Tibial nerve (tissue), 4 donors: ENCODE results near the gene RIF1. TPM values are rescaled to one million over a fixed set of nuclear protein-coding genes. Genes with fewer than 3 reads are reported as not detected.

Source experiments
- DNase-seq, 2 donors: peaks; one replicate each; pipeline ENCODE4 v3.0.0-alpha.2; 2019; ENCODE audit warnings: low spot score in 2 of 2
- H3K27ac ChIP-seq, 4 donors: fragments of 200-600 bp; sonication (generic) in 3 of 4; one replicate each; pipeline ENCODE4 v1.5.1; 2017 to 2019; ENCODE audit warnings: mild to moderate bottlenecking in 1 of 4
- H3K27me3 ChIP-seq, 2 donors: fragments of 200-600 bp; sonication (generic) in 1 of 2; one replicate each; pipeline versions ENCODE4 v1.5.1 to v1.6.0; 2017 to 2019
- H3K36me3 ChIP-seq, 3 donors: fragments of 200-600 bp; sonication (generic); one replicate each; pipeline ENCODE4 v1.5.1; 2018 to 2019
- H3K4me1 ChIP-seq, 4 donors: fragments of 200-600 bp; sonication (generic) in 3 of 4; one replicate each; pipeline ENCODE4 v1.5.1; 2017 to 2019
- H3K4me3 ChIP-seq, 4 donors: fragments of 200-600 bp; sonication (generic) in 3 of 4; one replicate each; pipeline ENCODE4 v1.5.1; 2017 to 2019; ENCODE audit warnings: mild to moderate bottlenecking in 1 of 4, moderate library complexity in 1 of 4
- H3K9me3 ChIP-seq, 4 donors: fragments of 200-600 bp; sonication (generic) in 3 of 4; one replicate each; pipeline ENCODE4 v1.5.1; 2017 to 2019
- CTCF ChIP-seq, 5 experiments: fragments of 200-600 bp in 3 of 5; fragments of 450-650 bp in 2 of 5; sonication (generic) in 3 of 5; IDR thresholded peaks; one replicate each; pipeline ENCODE4 v1.5.1; 2016 to 2019; ENCODE audit warnings: antibody characterized with exemption in 5 of 5, mild to moderate bottlenecking in 3 of 5, moderate library complexity in 2 of 5
- EP300 ChIP-seq, 2 donors: sonication (generic); formaldehyde crosslinking; IDR thresholded peaks; one replicate each; pipeline ENCODE4 v1.6.1; 2017; ENCODE audit warnings: antibody characterized with exemption in 2 of 2, mild to moderate bottlenecking in 1 of 2
- POLR2A ChIP-seq, 2 donors: fragments of 450-650 bp; IDR thresholded peaks; one replicate each; pipeline ENCODE4 v1.6.1; 2017; ENCODE audit warnings: antibody characterized with exemption in 2 of 2, mild to moderate bottlenecking in 2 of 2, moderate library complexity in 2 of 2
- WGBS, 2 donors: methylation state at CpG; one replicate each; pipeline ENCODE4 v1.1.5; 2018; 5-methylcytosine and 5-hydroxymethylcytosine counted together
- total RNA-seq, 4 donors: library from RNA; depleted of rRNA; stranded (reverse); fragments of >200 nt; gene quantifications; one replicate each; pipeline ENCODE4 v1.1.0, GENCODE V29; 2016

RIF1 gene
- total RNA-seq, 4 donors from 2014 or later, result 34.3 to 63.1 (median 46.3) TPM

- Histone ChIP-seq H3K4me1 (no peaks in the 10 kb centered on the region), H3K9me3 (peaks cover 0 to 5% (median 0%) of the 10 kb centered on the region in 4 donors), H3K27ac (no peak overlapping the region), H3K36me3 (no peaks in the 10 kb centered on the region), H3K4me3 (no peak overlapping the region), H3K27me3 (no peaks in the 10 kb centered on the region)
- TF ChIP-seq POLR2A (IDR thresholded peaks at IDR 0.05) (no peak), CTCF (IDR thresholded peaks at IDR 0.05) (no peak), EP300 (IDR thresholded peaks at IDR 0.05) (no peak)
- 66 to 81% methylated on average over 2 of the region's 2 CpGs for WGBS, 2 donors
- DNase-seq, result no peak
Observed at GRCh38 chr2:151391436-151391835, 18.3 kb upstream of the RIF1 start.

- Histone ChIP-seq H3K27me3 (no peaks in the 10 kb centered on the region), H3K9me3 (peaks cover 0 to 5% (median 0%) of the 10 kb centered on the region in 4 donors), H3K27ac (no peak overlapping the region), H3K4me1 (no peaks in the 10 kb centered on the region), H3K36me3 (no peaks in the 10 kb centered on the region), H3K4me3 (no peak overlapping the region)
- 74 to 88% methylated on average over 4 of the region's 4 CpGs for WGBS, 2 donors
- no peak for DNase-seq
- TF ChIP-seq CTCF (IDR thresholded peaks at IDR 0.05) (no peak), POLR2A (IDR thresholded peaks at IDR 0.05) (no peak), EP300 (IDR thresholded peaks at IDR 0.05) (no peak)
Observed at GRCh38 chr2:151394509-151394908, 15.2 kb upstream of the RIF1 start.

GRCh38 chr2:151395509-151396374 is 14.0 kb upstream of the RIF1 start:
- Histone ChIP-seq H3K27me3 (no peaks in the 10 kb centered on the region), H3K36me3 (no peaks in the 10 kb centered on the region), H3K9me3 (no peaks in the 10 kb centered on the region), H3K4me1 (no peaks in the 10 kb centered on the region), H3K4me3 (no peak overlapping the region), H3K27ac (no peak overlapping the region)
- no peak for DNase-seq
- 87 to 94% methylated on average over 4 of the region's 4 CpGs for WGBS, 2 donors
- TF ChIP-seq CTCF (IDR thresholded peaks at IDR 0.05) (no peak), EP300 (IDR thresholded peaks at IDR 0.05) (no peak)

- no peaks in the 10 kb centered on the region for H3K36me3 ChIP-seq
- WGBS, 2 donors, result 90 to 100% methylated on average over 1 of the region's 1 CpG
- TF ChIP-seq EP300 (IDR thresholded peaks at IDR 0.05) (no peak), POLR2A (IDR thresholded peaks at IDR 0.05) (no peak), CTCF (IDR thresholded peaks at IDR 0.05) (no peak)
Observed at GRCh38 chr2:151399981-151400380, 9.7 kb upstream of the RIF1 start.

GRCh38 chr2:151401149-151401548 is 8.6 kb upstream of the RIF1 start:
- Histone ChIP-seq H3K9me3 (no peaks in the 10 kb centered on the region), H3K36me3 (no peaks in the 10 kb centered on the region), H3K27ac (no peak overlapping the region), H3K4me1 (no peaks in the 10 kb centered on the region), H3K27me3 (no peaks in the 10 kb centered on the region), H3K4me3 (no peak overlapping the region)
- WGBS, 2 donors, result 96 to 99% methylated on average over 5 of the region's 5 CpGs
- no peak for TF ChIP-seq EP300 (IDR thresholded peaks at IDR 0.05)
- no peak for TF ChIP-seq POLR2A (IDR thresholded peaks at IDR 0.05)
- no peak for TF ChIP-seq CTCF (IDR thresholded peaks at IDR 0.05)
- DNase-seq, result no peak

More at GRCh38 chr2:151399981-151400380, 9.7 kb upstream of the RIF1 start:
- DNase-seq, result no peak
- H3K4me3 ChIP-seq, result no peak overlapping the region
- no peaks in the 10 kb centered on the region for H3K9me3 ChIP-seq
- no peaks in the 10 kb centered on the region for H3K4me1 ChIP-seq
- no peak overlapping the region for H3K27ac ChIP-seq
- H3K27me3 ChIP-seq, result no peaks in the 10 kb centered on the region
